ENCODE results near the gene SLC13A2. TPM values are rescaled to one million over a fixed set of nuclear protein-coding genes. Genes with fewer than 3 reads are reported as not detected.

Gene SLC13A2
- polyA plus RNA-seq, 1 experiment: not detected

DNA sequence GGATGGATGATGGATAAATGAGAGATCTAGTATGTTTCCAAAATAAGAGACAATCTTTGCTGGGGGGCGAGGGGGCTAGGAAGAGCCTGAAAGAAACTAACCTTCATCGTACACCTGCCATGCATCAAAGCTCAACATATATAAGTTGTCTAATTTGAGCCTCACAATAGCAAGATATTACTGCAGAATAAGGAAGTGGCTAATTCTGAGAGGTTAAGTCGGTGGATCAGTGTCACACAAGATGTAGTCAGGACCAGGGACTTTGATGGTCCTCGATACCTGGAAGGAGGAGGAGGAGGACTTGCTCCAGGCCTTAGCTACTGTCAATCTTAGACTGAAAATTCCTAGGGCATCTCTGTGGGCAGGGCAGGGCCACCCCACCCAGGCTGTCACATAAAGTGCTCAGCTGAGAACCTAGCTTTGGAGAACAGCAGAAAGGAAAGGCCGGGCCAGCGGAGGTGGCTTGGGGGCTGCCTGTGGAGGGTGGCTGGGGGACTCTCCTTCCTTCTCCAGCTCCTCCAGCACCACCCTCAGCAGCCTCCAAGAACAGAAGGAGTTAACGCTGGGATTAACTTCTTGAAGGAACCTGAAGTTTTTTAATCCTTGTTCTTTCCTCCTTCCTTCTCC is 460 bp upstream of the SLC13A2 start:
- Histone ChIP-seq H3K36me3 (ENCODE audit: control insufficient read depth, insufficient read depth, low read length) (no peaks in the 10 kb centered on the region), H3K4me3 (ENCODE audit: low read depth, low read length) (no peak overlapping the region), H3K27me3 (ENCODE audit: control insufficient read depth, insufficient read depth, low read length) (peaks cover 7% of the 10 kb centered on the region)
- DNase-seq (ENCODE audit: low read depth): no peak
- CTCF ChIA-PET: interaction anchor here (1.0 kb wide), 1 partner anchor 75 kb away, joined by 3 read pairs; no protein-coding TSS in a partner anchor
- POLR2A ChIA-PET: no interaction called here
- TF ChIP-seq, protein P1, sequence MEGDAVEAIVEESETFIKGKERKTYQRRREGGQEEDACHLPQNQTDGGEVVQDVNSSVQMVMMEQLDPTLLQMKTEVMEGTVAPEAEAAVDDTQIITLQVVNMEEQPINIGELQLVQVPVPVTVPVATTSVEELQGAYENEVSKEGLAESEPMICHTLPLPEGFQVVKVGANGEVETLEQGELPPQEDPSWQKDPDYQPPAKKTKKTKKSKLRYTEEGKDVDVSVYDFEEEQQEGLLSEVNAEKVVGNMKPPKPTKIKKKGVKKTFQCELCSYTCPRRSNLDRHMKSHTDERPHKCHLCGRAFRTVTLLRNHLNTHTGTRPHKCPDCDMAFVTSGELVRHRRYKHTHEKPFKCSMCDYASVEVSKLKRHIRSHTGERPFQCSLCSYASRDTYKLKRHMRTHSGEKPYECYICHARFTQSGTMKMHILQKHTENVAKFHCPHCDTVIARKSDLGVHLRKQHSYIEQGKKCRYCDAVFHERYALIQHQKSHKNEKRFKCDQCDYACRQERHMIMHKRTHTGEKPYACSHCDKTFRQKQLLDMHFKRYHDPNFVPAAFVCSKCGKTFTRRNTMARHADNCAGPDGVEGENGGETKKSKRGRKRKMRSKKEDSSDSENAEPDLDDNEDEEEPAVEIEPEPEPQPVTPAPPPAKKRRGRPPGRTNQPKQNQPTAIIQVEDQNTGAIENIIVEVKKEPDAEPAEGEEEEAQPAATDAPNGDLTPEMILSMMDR (IDR thresholded peaks at IDR 0.05; ENCODE audit: insufficient read depth, low read depth, low read length): no peak

GRCh38 chr17:28474111-28474531 is 677 bp downstream of the SLC13A2 start:
- TF ChIP-seq, protein P1 (IDR thresholded peaks at IDR 0.05; ENCODE audit: insufficient read depth, low read depth, low read length): no peak
- ChIA-PET POLR2A (no interaction called here), CTCF (no interaction called here)
- no peak for DNase-seq (ENCODE audit: low read depth)
- H3K36me3 ChIP-seq (ENCODE audit: control insufficient read depth, insufficient read depth, low read length): no peaks in the 10 kb centered on the region
- no peak overlapping the region for H3K4me3 ChIP-seq (ENCODE audit: low read depth, low read length)
- H3K27me3 ChIP-seq (ENCODE audit: control insufficient read depth, insufficient read depth, low read length): peaks cover 7% of the 10 kb centered on the region

- Histone ChIP-seq H3K36me3 (ENCODE audit: control insufficient read depth, insufficient read depth, low read length) (no peaks in the 10 kb centered on the region), H3K27me3 (ENCODE audit: control insufficient read depth, insufficient read depth, low read length) (peaks cover 5% of the 10 kb centered on the region), H3K4me3 (ENCODE audit: low read depth, low read length) (no peak overlapping the region)
- no peak for DNase-seq (ENCODE audit: low read depth)
- TF ChIP-seq, protein P1 (IDR thresholded peaks at IDR 0.05; ENCODE audit: insufficient read depth, low read depth, low read length): no peak
- ChIA-PET POLR2A (no interaction called here), CTCF (no interaction called here)
Observed at GRCh38 chr17:28475151-28475900, 1.9 kb downstream of the SLC13A2 start.

DNA sequence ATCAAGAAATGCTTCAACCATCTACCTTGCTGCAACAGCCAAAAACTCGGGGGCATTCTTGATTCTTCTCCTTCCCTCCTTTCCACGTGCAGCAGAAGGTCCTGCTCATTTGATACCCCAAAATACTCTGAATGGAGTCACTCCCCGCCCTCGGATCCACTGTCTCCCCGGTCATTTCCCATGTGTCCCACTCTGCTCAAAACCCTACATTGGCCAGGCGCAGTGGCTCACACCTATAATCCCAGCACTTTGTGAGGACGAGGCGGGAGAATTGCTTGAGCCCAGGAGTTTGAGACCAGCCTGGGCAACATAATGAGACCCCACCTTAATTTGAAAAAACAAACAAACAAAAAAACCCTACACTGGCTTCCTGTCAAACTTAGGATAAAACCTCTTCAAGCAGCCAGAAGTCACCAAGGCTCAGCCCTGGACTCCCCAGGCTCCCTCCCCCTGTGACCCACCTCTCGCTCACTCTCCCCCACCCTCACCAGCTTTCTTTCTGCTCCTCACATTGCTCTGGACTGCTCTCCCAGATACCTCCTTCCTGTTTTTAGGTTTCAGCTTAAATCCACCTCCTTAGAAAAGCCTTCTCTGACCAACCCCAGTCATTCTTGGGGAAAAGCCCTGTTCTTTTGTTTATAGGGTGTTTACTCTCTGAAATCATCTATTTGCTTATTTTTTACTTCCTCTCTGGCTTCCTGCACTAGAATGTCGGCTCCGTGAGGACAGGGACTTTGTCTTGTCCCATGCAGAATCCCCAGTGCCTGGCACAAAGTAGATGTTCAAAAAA is 2.8 kb downstream of the SLC13A2 start:
- no peaks in the 10 kb centered on the region for H3K36me3 ChIP-seq (ENCODE audit: control insufficient read depth, insufficient read depth, low read length)
- peaks cover 6% of the 10 kb centered on the region for H3K27me3 ChIP-seq (ENCODE audit: control insufficient read depth, insufficient read depth, low read length)
- ChIA-PET CTCF (no interaction called here), POLR2A (no interaction called here)
- no peak for DNase-seq (ENCODE audit: low read depth)
- TF ChIP-seq, protein P1 (IDR thresholded peaks at IDR 0.05; ENCODE audit: insufficient read depth, low read depth, low read length): no peak
- no peak overlapping the region for H3K4me3 ChIP-seq (ENCODE audit: low read depth, low read length)

DNA sequence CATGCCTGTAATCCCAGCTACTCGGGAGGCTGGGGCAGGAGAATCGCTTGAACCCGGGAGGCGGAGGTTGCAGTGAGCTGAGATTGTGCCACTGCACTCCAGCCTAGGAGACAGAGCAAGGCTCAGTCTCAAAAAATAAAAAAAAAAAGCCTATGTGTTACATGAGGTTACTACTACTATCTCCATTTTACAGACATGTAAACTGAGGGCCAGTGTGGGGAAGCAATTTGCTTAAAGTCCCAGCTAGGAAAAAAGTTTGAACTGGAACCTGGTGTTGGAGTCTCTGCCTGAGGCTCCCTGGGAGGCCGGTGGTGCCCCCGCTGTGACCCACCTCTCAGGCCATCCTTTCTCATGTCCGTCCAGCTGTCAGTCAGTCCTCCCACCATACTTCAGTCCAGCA is 4.5 kb downstream of the SLC13A2 start:
- Histone ChIP-seq H3K27me3 (ENCODE audit: control insufficient read depth, insufficient read depth, low read length) (peaks cover 7% of the 10 kb centered on the region), H3K36me3 (ENCODE audit: control insufficient read depth, insufficient read depth, low read length) (no peaks in the 10 kb centered on the region), H3K4me3 (ENCODE audit: low read depth, low read length) (no peak overlapping the region)
- ChIA-PET CTCF (interaction anchor here (1.2 to 1.3 kb wide), 2 partner anchors 16 to 62 kb away, joined by 3 to 5 read pairs; no protein-coding TSS in a partner anchor), POLR2A (no interaction called here)
- DNase-seq (ENCODE audit: low read depth): no peak
- TF ChIP-seq, protein P1 (IDR thresholded peaks at IDR 0.05; ENCODE audit: insufficient read depth, low read depth, low read length): no peak
